Fibroblast of lung (primary cell): ENCODE results near the gene KIAA1217. TPM values are rescaled to one million over a fixed set of nuclear protein-coding genes. Genes with fewer than 3 reads are reported as not detected.

ENCODE experiments used
- DNase-seq, 2 donors: peaks; one replicate each; pipeline versions ENCODE4 v3.0.0 to v3.0.0-alpha.2; 2010; ENCODE audit warnings: low read depth in 2 of 2
- H2AFZ ChIP-seq: 2 replicates; pipeline ENCODE4 v1.5.1; 2012; ENCODE audit warnings: low read length, control low read depth, inconsistent platforms
- H3K27ac ChIP-seq: 2 replicates; pipeline ENCODE4 v1.5.1; 2011; ENCODE audit warnings: low read length, control low read depth; ENCODE audit not compliant: insufficient read depth
- H3K27me3 ChIP-seq: 2 replicates; pipeline ENCODE4 v1.5.1; 2011; ENCODE audit warnings: mild to moderate bottlenecking, low read length; ENCODE audit not compliant: control insufficient read depth, insufficient read depth
- H3K36me3 ChIP-seq: 2 replicates; pipeline ENCODE4 v1.5.1; 2011; ENCODE audit warnings: low read length; ENCODE audit not compliant: control insufficient read depth, insufficient read depth
- H3K4me1 ChIP-seq: 2 replicates; pipeline ENCODE4 v1.5.1; 2011; ENCODE audit warnings: low read length; ENCODE audit not compliant: control insufficient read depth, insufficient read depth; ENCODE audit errors: extremely low read depth
- H3K4me2 ChIP-seq: 2 replicates; pipeline ENCODE4 v1.5.1; 2011; ENCODE audit warnings: low read length, control low read depth; ENCODE audit not compliant: insufficient read depth; ENCODE audit errors: extremely low read depth
- H3K4me3 ChIP-seq, 4 experiments: fragments of 200-600 bp in 1 of 4; sonication (generic) in 1 of 4; replicated peaks in 1 of 4; 2 replicates each; pipeline ENCODE4 v1.5.1; 2011 to 2016; ENCODE audit warnings: low read length in 4 of 4, low read depth in 3 of 4, mild to moderate bottlenecking in 3 of 4, control low read depth in 2 of 4, inconsistent platforms in 1 of 4, mixed read lengths in 1 of 4; ENCODE audit not compliant: insufficient read depth in 1 of 4; ENCODE audit errors: control extremely low read depth in 1 of 4
- H3K79me2 ChIP-seq: 2 replicates; pipeline ENCODE4 v1.5.1; 2012; ENCODE audit warnings: mild to moderate bottlenecking, low read length, inconsistent platforms; ENCODE audit not compliant: control insufficient read depth, insufficient read depth
- H3K9ac ChIP-seq: 2 replicates; pipeline ENCODE4 v1.5.1; 2011; ENCODE audit warnings: mild to moderate bottlenecking, low read length, control low read depth; ENCODE audit not compliant: insufficient read depth
- H3K9me3 ChIP-seq: 2 replicates; pipeline ENCODE4 v1.5.1; 2012; ENCODE audit warnings: low read depth, low read length; ENCODE audit not compliant: control insufficient read depth, insufficient read depth
- H4K20me1 ChIP-seq: 2 replicates; pipeline ENCODE4 v1.5.1; 2011; ENCODE audit warnings: low read length; ENCODE audit not compliant: control insufficient read depth, insufficient read depth; ENCODE audit errors: extremely low read depth
- CTCF ChIP-seq, 2 donors: IDR thresholded peaks in 1 of 2; conservative IDR thresholded peaks in 1 of 2; 1 replicate in 1 of 2; 2 replicates in 1 of 2; pipeline ENCODE4 v1.5.1; 2011 to 2012; ENCODE audit warnings: low read length in 2 of 2, control low read depth in 1 of 2, inconsistent platforms in 1 of 2, low read depth in 1 of 2, mild to moderate bottlenecking in 1 of 2
- EZH2 ChIP-seq: IDR thresholded peaks from 2 replicates; pipeline ENCODE4 v1.5.1; 2012; ENCODE audit warnings: low read length, control low read depth, mild to moderate bottlenecking; ENCODE audit errors: missing control alignments
- polyA plus RNA-seq, 2 donors: library from polyadenylated mRNA; depleted of rRNA in 1 of 2; stranded (reverse) in 1 of 2; unstranded in 1 of 2; fragments of >200 nt; gene quantifications; 2 replicates each; pipeline ENCODE4 v1.2.1, GENCODE V29; 2011 to 2012; ENCODE audit warnings: missing spikeins in 1 of 2
- total RNA-seq: library from RNA; depleted of rRNA; stranded (reverse); fragments of >200 nt; gene quantifications from 2 replicates; pipeline ENCODE4 v1.2.1, GENCODE V29; 2014

KIAA1217 gene
- total and polyA plus RNA-seq, 2 donors (not counting 1 experiment from before 2014, with no cell fraction given): 0.92 to 1.5 TPM

DNA sequence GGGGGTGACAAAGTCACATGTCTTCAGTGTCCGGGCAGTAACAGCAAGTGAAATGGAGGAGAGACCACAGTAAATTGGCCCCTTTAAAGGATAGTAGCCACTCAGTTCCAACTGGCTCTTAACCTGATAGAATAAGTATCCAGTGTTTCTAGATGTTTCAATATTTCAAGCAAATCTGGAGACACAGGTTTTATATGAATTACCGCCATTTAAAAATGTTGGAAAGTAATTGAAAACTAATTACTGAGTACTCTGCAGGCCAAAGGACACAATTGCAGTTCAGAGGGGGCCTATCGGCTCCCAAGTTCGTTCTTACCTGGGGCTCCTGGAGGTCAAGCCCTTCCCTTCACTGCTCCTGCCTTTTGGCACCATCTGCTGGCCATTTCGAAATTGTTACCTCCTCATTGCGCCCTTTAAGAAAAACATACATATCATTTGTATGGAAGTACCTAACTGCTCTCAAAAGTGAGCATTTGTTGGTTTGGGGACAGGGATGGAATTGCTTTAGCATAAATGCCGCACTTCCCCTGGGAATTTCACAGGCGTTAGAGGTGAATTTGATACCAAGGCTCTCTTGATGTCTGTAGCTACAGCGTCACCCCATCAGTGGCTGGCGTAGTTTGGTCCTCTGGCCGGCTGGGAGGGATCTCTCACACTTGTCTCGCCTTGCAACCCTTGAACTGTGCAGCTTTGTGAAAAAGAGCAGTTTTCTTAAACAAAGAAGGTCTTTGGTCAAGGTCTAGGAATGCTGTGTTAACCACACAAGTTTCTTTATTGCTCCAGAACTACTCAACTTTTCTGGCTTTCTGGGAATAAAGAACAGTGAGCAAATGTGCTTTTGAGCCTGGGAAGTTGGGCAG is 294.8 kb downstream of the KIAA1217 start:
- Histone ChIP-seq H3K27me3 (no peaks in the 10 kb centered on the region), H3K36me3 (no peaks in the 10 kb centered on the region), H2AFZ (no peak overlapping the region), H3K79me2 (no peaks in the 10 kb centered on the region), H3K9me3 (no peaks in the 10 kb centered on the region), H3K27ac (no peak overlapping the region), H4K20me1 (no peaks in the 10 kb centered on the region), H3K4me1 (no peaks in the 10 kb centered on the region), H3K9ac (no peak overlapping the region), H3K4me3 (peak overlapping the region in 1 of 4 experiments; percentile 35), H3K4me2 (peak overlapping the region; percentile 65)
- peak; percentile 79 to 98 for DNase-seq
- TF ChIP-seq CTCF (conservative IDR thresholded peaks at IDR 0.05 in 1 of 2, IDR thresholded peaks at IDR 0.05 in 1 of 2; ENCODE audit: low read depth in 1 of 2, low read length in 2 of 2) (peak; percentile 69 to 72), EZH2 (no peak)

GRCh38 chr10:24505759-24506158 is 296.8 kb downstream of the KIAA1217 start:
- H3K4me3 ChIP-seq: no peak overlapping the region
- no peaks in the 10 kb centered on the region for H3K9me3 ChIP-seq
- no peaks in the 10 kb centered on the region for H3K36me3 ChIP-seq
- no peak overlapping the region for H3K9ac ChIP-seq
- H3K4me2 ChIP-seq: no peak overlapping the region
- no peaks in the 10 kb centered on the region for H3K27me3 ChIP-seq
- no peaks in the 10 kb centered on the region for H4K20me1 ChIP-seq
- DNase-seq: peak; percentile 27 to 62
- no peaks in the 10 kb centered on the region for H3K4me1 ChIP-seq
- H3K79me2 ChIP-seq: no peaks in the 10 kb centered on the region
- H2AFZ ChIP-seq: no peak overlapping the region
- TF ChIP-seq EZH2 (no peak), CTCF (conservative IDR thresholded peaks at IDR 0.05 in 1 of 2, IDR thresholded peaks at IDR 0.05 in 1 of 2; ENCODE audit: low read depth in 1 of 2, low read length in 2 of 2) (no peak)
- H3K27ac ChIP-seq: no peak overlapping the region

DNA sequence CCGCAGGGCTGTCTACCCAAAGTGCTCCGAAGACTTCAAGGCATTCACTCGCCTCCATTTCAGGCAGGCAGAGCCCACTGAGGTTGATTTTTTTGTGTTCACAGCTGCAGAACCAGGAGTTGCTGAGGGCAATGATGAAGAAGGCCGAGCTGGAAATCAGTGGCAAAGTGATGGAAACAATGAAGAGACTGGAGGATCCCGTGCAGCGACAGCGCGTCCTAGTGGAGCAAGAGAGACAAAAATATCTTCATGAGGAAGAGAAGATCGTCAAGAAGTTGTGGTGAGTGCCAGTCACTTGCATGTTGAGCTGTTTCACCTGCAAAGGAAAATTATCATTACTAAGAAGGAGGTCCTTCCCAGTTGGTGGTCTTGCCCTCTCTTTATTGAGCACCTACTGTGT is 304.2 kb downstream of the KIAA1217 start:
- no peak overlapping the region for H3K9ac ChIP-seq
- H3K4me1 ChIP-seq: no peaks in the 10 kb centered on the region
- H3K4me3 ChIP-seq: no peak overlapping the region
- H3K4me2 ChIP-seq: no peak overlapping the region
- peak; percentile 27 to 54 for DNase-seq
- H3K9me3 ChIP-seq: no peaks in the 10 kb centered on the region
- H3K27me3 ChIP-seq: no peaks in the 10 kb centered on the region
- no peak overlapping the region for H2AFZ ChIP-seq
- no peak for TF ChIP-seq EZH2
- peak; percentile 52 to 65 for TF ChIP-seq CTCF (conservative IDR thresholded peaks at IDR 0.05 in 1 of 2, IDR thresholded peaks at IDR 0.05 in 1 of 2; ENCODE audit: low read depth in 1 of 2, low read length in 2 of 2)
- H4K20me1 ChIP-seq: no peaks in the 10 kb centered on the region
- H3K27ac ChIP-seq: no peak overlapping the region
- H3K36me3 ChIP-seq: no peaks in the 10 kb centered on the region
- H3K79me2 ChIP-seq: no peaks in the 10 kb centered on the region
